ENCODE data around the gene NAP1L4.

DNA sequence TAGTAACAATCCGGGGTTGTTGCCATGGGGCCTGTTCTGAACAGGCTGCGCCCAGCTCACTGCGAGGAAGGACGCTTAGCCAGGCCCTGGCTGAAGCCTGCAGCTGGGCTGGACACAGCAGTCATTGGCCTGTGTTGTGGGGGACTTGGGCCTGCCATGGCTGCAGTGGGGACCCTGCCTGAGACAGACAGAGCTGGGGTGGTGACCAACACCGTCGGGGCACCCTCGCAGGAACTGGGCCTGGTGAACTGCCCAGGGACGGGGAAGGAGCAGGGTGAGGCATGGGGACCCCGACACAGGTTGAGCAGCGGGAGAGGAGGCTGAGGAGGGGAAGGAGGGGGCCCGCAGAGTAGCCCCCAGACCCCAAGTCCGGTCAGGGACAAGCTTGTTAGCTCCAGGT, 71.8 kb downstream of the NAP1L4 start:
- TF ChIP-seq GATA2 (IDR thresholded peaks at IDR 0.05; ENCODE audit: low read depth, low read length) (no peak), GATA3 (IDR thresholded peaks at IDR 0.05; ENCODE audit: low read depth, low read length) (no peak)
